LoVo (cell line): ENCODE measurements around the gene ARHGAP8.
"Not testable (repeated sequence)": the region's sequence is repeated elsewhere in the genome, so short reads cannot be mapped to it uniquely, and the experiment has no call there.

Experiments used
- DNase-seq: peaks from one replicate; pipeline ENCODE4 v3.0.0-alpha.2; 2016; ENCODE audit warnings: low spot score

The ARHGAP8 gene

DNA sequence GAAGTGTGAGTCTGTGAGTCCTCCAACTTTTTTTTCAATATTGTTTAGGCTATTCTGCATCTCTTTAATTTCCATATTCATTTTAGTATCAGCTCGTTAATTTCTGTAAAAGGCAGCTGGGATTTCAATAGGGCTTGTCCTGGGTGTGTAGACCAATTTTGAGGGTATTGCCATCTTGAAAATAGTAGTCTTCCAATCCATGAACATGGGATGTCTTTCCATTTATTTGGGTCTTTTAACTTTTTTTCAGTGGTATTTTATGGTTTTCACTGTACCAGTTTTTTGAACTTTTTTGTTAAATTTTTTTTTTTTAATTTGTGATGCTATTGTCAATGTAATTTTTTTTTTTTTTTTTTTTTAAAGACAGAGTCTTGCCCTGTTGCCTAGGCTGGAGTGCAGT, 79.5 kb downstream of the ARHGAP8 start:
- DNase-seq: no peak

DNA sequence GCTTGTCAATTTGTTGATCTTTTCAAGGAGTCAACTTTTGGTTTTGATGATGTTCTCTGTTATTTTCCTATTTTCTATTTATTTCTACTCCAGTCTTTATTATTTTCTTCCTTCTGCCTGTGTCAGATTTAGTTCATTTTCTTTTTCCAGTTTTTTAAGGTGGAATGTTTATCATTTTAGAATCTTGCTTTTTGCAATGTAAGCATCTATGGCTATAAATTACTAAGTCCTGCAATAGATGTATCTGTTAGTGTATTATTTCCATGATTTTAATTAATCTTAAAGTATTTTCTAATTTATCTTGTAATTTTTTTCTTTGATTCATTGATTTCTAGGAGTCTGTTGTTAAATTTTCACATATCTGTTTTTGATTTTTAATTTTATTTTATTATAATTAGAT, 81.7 kb downstream of the ARHGAP8 start:
- DNase-seq: no peak

DNA sequence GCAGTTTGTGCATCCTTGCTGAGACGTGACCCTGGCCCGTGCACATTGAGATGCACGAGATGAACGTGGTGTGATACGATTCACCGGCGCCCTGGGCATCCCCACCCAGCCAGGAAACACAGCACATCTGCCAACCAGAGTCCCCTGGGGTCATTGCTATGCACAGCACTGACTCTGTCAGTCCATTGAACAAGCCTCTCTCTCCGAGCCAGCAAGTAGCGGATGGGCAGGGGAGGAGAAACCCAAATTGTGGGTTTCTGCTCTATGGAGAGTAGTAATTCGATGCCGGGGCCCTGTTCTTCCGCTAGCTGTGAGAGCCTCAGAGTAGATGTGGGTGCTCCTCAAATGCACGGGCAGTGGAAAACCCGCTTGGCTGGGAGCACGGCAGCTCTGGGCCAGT, 85.1 kb downstream of the ARHGAP8 start:
- DNase-seq: no peak

DNA sequence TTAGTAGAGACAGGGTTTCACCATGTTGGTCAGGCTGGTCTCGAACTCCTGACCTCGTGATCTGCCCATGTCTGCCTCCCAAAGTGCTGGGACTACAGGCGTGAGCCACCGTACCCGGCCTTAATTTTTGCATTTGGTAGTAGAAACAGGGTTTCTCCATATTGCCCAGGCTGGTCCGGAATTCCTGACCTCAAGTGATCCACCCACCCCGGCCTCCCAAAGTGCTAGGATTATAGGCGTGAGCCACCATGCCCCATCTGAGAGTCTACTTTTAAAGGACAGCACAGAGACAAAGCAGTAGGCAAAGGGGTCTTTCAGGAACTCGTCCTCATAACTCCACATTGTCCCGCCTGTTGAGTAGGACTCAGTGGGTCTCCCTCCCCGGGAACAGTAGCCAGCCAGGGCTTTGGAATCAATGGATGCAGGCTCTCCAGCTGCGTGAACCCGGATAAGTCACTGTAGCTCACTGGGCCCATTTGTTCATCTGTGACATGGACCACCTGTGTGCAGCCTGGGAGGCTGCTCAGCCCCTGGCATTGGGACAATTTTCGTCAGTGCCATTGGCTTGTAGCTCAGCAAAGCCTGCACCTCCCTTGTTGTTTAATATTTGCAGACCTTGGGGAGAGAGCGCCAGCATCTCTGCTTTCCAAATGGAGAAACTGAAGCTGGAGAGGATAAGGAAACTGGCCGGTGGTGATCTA, 86.1 kb downstream of the ARHGAP8 start:
- DNase-seq: no peak

DNA sequence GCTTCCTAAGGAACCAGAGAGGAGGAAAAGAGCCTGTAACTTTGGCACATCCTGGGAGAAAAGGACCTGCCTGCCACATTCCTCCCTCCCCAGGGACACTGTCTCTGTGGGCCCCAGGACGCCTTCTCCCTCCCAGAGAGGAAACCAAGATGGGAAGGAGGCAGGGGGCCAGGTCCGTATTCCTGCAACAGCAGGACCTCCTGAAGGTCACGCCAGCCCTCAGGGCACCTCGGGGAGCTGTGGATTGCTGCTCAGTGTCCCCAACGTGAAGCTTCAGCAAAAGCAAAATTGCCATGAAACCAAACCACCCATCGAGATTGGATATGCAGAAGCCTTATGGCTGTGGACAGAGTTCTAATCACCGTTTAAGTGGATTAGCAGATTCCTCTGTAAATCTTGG, 86.7 kb downstream of the ARHGAP8 start:
- no peak for DNase-seq

DNA sequence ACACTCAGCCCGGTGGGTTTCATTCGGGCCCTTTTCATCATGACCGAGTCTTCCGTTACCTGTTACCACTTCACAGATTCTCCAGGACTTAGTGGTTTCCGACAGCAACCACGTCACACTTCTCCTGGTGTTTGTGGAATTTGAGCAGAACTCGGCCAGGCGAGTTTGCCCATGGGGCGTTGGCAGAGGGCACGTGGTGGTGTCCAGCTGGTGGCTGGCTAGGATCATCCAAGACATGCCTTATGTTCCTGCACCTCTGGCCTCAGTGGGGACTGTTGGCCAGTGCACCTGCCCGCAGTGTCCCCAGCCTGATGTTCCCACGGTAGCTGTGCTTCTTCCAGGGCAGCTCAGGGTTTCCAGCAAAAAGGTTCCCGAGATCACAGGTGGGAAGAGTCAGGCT, 87.3 kb downstream of the ARHGAP8 start:
- no peak for DNase-seq

DNA sequence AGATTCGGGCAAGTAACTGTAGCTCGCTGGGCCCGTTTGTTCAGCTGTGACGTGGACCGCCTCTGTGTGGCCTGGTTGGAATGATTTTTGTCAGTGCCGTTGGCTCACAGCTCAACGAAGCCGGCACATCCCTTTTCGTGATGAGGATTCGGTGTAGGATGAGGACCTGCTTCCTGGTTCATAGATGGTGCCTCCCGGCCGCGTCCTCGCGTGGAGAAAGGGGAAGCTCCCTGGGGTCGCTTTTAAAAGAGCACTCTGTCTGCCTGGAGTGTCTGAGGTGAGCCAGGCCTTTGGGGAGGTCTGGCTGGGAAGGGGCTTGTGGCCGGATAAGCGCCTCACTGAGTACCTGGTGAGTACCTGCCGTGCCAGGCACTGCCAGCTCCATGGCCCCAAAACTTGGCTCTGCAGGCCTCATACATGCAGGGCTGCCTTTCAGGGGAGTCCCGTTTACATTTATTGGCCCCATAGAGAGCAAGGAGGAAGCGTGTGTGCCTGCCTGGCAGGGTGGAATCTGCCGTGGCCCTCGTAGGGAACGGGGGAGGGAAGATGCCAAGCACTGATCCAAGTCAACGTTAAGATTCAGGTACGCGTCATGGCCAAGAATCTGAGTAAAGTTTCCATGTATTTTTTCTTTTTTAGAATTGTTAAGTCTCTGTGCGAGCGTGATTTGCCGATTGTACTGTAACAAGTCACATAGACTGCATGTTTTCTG, 88.4 kb downstream of the ARHGAP8 start:
- DNase-seq: no peak

DNA sequence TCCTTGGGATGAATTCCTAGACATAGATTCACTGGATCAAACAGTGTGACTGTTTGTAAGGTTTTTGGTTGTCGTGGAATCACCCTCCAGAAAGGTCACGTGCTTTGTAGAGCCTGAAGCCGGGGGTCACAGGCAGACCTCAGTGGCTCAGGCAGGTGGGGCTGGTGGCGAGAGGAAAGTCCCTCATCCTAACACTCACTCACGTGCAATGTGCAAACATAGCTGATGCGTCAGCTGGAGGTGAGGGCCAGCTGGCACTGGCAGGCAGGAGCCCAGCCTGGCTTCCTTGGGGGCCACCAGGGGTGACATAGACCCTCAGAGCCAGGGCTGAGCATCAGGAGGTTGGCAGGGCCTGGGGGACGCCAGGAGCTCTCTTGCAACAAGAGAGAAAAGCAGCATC, 90.0 kb downstream of the ARHGAP8 start:
- DNase-seq: no peak

DNA sequence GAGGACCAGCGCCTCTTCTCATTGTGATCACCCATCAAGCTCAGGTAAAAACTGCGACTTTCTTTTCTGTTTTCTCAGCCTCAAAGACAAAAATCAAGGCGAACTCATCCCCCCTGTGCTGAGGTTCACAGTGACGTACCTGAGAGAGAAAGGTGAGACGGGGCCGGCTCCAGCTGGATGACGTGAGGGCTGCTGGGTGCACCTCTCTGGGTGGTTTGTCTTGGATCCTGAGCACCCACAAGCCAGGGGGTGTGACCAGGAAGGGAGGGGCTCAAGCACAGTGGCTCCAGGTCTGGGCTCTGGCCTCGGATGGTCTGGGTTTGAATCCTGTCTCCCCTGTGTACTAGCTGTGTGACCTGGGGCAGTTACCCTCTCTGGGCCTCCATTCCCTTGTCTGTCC, 92.8 kb downstream of the ARHGAP8 start:
- no peak for DNase-seq

DNA sequence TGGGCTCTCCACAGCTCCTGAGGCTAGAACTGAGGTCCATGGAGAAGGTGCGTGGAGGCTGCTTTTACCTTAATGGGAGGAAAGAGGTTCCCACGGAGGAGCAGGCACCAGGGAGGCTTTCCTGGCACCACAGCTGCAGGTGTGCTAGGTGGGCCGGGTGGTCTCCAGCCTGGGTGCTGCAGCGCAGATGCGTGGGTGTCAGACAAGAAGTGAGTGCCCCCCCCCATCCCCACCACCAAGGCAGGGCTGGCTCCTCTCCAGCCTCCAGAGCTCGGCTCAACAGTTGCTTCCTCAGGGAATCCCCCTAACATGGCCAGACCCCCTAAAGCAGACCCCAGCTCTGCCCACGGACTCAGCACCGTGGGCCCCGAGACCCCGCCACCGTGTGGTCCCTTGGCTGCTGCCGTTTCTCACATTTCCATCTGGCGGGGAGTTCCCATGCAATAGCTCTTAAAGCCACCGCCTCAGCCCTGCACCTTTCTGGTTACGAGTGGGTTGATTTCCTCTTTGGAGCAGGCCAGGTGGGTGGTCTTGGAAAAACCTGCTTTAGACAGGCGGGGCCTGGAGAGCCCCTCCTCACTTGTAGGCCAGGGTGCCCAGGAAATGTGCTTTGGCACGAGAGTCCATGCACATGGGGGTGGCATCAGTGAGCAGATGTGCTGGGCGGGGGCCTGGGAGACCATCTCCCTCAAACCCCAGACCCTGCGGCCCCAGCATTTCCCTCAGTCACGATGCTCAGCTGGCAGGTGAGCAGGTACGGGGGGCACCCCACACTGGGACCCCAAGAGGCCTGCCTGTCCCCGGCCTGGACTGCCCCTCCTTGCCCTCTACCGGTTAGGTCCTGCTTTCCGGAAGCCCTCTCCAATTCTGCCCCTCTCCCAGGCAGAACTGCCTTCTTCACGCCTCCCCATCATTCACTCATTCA, 93.7 kb downstream of the ARHGAP8 start:
- DNase-seq: no peak

DNA sequence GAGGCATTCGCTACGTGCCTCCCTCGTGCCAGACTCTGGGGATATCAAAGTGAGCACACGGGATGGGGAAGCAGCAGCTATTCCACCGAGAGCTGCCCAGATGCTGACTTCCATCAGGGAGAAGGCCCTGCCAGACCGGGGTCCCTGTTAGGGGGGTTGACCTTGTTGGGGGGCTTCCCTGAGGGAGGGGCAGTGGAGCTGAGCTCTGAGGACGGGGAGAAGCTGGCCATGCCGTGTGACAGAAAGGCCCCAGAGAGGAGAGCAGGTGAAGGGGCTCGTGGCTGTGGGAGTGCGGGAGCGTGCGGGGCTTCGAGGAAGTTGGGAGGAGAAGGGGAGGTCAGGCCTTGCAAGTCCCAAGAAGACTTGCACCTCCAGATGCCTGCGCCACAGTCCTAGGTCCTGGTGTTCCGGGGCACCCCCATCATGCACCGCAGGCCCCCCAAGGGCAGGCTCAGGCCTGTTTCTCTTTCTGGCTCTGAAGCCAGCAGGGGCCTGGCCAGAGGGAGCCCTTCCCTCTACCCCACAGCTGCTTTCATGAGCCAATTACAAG, 94.4 kb downstream of the ARHGAP8 start:
- DNase-seq: no peak

DNA sequence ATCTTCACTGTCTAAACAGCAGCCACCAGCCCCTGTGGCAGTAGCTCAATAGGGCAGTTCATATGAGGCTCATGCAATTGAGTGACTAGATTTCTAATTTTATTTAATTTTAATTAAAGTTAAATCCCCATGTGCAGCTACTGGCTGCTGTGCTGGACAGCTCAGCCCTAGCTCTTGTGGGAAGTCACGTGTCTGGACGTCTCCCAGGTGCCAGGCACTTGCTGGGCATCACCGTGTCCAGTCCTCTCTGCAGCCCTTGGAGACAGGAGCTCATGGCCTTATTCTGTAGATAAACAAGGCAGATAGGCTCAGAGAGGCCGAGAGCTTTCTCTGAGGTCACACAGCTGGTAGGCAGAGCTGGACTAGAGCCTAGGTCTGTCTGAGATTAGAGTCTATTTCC, 95.0 kb downstream of the ARHGAP8 start:
- DNase-seq: no peak

DNA sequence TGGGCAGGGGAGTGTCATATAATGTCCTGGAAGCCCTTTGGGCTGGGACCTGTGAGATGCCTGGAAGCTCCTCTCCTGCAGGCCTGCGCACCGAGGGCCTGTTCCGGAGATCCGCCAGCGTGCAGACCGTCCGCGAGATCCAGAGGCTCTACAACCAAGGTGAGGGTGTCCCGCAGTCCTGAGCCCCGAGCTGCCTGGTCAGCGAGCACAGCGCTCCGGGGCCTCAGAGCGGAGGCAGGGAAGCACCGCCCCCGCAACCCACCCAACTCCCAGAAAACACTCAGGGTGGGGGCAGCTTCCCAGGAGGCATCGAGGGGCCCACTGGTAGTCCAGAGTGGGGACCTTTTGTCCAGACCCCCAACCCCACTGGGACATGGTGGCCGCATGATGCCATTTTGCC, 95.5 kb downstream of the ARHGAP8 start:
- DNase-seq: no peak

DNA sequence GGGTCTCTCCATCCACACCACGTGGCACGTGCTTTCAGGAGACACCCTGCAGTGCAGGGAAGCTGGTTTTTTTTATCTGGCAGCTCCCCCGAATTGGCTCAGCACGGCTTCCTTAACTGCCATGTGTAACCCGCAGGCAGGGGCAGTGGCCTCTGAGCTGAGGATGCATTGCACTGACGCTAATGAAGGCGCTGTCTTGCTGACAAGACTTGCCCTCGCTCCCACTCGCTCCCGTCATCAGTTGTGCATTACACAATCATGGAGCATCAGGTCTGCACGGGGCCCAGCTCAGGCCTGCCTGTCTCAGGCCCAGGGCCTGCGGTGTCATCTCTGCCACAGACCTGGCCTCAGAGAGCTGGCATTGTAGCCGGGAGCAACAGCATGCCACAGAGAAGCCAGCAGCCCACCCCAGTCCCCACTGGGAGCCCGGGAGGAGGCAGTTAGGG, 95.9 kb downstream of the ARHGAP8 start:
- no peak for DNase-seq

DNA sequence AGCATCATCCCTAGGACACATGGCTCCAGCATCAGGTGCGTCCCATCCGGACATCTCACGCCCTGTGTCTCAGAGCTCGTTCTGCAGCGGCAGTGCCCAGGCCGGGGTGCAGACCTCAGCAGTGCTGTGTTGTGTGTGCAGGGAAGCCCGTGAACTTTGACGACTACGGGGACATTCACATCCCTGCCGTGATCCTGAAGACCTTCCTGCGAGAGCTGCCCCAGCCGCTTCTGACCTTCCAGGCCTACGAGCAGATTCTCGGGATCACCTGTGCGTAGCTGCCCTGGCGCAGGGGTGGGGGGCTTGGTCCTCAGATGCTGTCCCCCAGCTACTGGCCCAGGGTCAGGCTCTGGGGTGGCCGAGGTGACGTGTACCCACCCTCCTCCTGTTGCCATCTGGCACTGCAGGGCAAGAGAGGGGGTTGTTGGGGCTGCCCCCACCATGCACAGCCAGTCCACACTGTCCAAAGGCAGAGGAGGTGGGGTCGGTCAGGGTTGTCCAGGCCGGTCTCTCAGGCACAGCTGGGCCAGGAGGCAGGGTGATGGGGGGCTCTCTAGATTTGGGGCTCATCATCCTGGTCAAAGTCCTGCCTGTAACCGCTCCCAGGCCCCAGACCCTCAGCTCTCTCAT, 96.5 kb downstream of the ARHGAP8 start:
- no peak for DNase-seq

DNA sequence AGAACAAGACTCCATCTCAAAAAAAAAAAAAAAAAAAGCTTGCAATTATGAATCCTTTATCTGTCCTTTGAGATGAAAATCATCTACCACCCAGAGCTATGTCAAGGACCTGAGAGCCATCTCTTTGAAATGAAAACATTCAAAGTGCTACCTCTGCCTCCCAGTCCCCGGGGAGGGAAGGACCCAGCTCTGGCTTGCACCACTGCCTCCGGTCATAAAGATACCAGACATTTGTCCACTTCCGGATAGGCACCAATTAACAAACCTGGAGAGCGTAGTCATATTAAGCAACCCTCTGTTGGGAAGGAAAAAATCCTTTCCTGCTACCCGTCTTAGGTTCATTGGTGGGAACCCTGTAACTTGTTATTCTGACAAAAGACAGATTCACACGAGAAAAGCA, 98.6 kb downstream of the ARHGAP8 start:
- DNase-seq: no peak

DNA sequence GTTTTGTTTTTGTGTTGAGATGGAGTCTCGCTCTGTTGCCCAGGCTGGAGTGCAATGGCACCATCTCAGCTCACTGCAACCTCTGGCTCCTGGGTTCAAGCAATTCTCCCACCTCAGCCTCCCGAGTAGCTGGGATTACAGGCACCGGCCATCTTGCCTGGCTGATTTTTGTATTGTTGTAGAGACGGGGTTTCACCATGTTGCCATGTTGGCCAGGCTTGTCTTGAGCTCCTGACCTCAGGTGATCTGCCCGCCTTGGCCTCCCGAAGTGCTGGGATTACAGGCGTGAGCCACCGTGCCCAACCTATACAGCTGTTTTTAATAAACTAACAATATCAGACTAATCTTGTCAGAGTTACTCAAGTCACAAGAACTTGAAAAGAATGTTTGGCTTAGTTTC, 102.3 kb downstream of the ARHGAP8 start:
- not testable (repeated sequence) for DNase-seq

DNA sequence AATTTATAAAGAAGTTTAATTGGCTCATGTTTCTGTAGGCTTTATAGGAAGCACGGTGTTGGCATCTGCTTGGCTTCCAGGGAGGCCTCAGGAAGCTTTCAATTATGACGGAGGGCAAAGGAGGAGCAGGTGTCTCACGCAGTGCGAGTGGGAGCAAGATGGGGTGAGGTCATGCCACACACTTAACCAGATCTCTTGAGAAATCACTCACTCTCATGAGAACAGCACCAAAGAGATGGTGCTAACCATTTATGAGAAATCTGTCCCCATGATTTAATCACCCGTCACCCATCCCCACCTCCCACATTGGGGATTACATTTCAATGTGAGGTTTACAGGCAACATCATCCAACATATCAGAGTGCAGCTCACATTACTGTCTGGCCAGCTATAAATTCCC, 103.5 kb downstream of the ARHGAP8 start:
- no peak for DNase-seq

DNA sequence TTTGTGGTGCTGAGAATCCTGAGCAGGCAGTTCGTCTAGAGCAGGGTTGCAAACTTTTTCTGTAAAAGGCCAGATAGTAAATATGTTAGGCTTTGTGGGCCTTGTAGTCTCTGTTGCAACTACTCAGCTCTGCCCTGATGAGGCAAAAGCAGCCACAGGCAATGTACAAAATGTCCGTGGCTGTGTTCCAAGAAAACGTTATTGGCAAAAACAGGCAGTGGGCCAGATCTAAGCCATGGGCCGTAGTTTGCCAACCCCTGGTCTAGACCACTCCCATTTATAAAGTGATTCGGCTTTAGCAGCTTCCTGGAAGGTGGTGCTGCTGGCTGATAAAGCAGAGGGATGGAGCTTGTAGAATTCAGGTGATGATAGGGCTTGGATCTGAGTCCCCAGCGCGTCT, 106.4 kb downstream of the ARHGAP8 start:
- not testable (repeated sequence) for DNase-seq

DNA sequence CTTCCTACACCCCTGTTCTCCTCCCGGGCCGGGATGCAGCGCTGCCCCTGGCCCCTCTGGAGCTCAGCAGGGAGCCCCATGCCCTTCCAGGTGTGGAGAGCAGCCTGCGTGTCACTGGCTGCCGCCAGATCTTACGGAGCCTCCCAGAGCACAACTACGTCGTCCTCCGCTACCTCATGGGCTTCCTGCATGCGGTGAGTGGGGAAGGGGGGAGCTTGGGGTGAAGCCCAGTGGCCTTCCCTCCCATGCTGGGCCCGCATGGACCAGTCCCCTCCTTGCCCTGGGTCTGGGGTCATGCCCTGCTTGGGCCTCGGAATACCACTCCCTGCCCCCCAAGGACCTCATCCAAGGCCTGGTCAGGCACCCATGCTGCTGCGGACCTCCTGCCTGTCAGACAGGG, 107.3 kb downstream of the ARHGAP8 start:
- DNase-seq: no peak

DNA sequence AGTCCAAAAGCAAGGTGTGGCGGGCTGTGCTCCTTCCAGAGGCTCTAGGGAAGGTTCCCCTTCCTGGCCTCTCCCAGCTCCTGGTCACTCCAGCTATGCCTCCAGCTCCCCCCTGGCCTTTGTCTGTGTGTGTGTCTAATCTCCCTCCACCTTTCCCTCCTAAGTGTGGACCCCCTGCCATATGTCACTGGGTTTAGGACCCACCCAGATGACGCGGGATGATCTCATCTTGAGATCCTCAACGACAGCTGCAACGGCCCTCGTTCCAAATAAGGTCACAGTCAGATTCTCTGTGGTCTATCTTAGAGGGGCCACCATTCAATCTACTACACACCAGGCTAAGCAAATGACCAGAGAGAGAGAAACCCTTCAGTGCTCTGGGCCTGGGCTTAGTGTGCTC, 107.9 kb downstream of the ARHGAP8 start:
- no peak for DNase-seq

DNA sequence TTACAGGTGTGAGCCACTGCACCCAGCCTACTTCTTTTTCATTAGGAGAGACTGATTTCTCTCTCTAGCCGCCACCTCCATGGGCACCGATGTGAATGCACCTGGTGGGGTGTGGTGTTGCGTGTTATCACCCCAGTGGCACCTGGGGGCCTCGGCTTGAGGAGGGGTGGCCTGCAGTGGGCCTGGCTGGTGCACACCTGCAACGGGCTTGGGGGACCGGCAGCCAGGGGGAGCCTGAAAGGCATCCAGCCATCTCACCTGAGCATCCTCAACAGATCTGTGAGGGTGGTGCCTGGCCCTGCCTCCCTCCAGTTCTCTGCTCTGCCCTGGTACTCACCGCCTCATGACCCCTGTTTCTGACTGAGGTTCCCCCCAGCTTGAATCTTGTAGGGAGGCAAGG, 108.9 kb downstream of the ARHGAP8 start:
- DNase-seq: no peak
